Fibroblast of the aortic adventitia (primary cell): ENCODE data around the gene FGF12. TPM values are rescaled to one million over a fixed set of nuclear protein-coding genes. Genes with fewer than 3 reads are reported as not detected.
"Not testable (repeated sequence)": the region's sequence is repeated elsewhere in the genome, so short reads cannot be mapped to it uniquely, and the experiment has no call there.

ENCODE experiments used
- DNase-seq: peaks from one replicate; pipeline ENCODE4 v3.0.0-alpha.2; 2010; ENCODE audit warnings: low read depth
- H3K4me3 ChIP-seq: 2 replicates; pipeline ENCODE4 v1.5.1; 2011; ENCODE audit warnings: low read depth, mild to moderate bottlenecking, control low read depth, low read length, moderate library complexity
- total RNA-seq: library from RNA; depleted of rRNA; stranded (reverse); fragments of >200 nt; gene quantifications from 2 replicates; pipeline ENCODE4 v1.2.3, GENCODE V29; 2012; ENCODE audit warnings: low replicate concordance
- TF ChIP-seq, protein P1 (sequence below): IDR thresholded peaks from 2 replicates; pipeline ENCODE4 v1.5.1; 2011; ENCODE audit warnings: mild to moderate bottlenecking, low read length, control low read depth, inconsistent platforms; ENCODE audit not compliant: insufficient read depth

FGF12 gene
- total RNA-seq, 1 donor = 0.36 TPM

DNA sequence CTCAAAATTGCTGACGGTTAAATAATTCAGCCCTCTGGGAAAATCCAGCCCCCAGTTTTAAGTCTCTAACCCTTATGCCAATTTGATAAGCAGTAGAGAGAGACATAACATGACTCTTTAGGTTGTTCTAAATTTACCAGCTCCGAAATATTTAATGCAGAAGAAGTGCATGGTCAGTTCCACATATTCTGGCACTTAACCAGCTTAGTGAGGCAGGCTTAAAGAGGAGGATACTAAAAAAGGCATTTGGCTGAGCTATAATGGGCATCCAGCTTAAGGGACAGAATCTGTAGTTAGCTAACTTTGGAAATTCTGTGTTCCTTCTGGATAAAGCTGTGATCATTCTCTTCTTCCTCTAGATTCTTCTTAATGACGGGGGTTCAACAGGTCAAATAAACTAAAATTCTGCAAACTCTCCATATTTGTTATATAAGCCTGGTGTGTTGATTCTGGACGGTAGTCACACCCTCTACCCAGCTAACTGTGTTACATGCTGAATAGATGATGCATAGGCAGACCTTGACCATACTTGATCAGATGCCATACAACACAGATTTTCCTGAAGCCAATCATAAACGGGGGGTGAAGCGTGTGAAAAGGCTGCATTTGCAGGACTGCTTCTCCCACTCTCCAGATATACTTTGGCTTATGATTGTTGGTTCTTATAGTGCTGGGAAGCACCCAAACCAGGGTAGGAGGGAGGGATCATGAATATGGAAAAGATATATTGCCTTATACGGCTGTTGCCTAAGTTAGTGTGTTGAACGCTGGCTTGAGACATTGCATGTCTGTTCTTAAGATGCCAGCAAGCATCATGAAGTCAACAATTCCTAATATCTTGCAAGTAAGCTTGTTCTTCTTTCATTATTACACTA is 118.4 kb downstream of the FGF12 start:
- DNase-seq = no peak
- H3K4me3 ChIP-seq = no peak overlapping the region
- TF ChIP-seq, protein P1, sequence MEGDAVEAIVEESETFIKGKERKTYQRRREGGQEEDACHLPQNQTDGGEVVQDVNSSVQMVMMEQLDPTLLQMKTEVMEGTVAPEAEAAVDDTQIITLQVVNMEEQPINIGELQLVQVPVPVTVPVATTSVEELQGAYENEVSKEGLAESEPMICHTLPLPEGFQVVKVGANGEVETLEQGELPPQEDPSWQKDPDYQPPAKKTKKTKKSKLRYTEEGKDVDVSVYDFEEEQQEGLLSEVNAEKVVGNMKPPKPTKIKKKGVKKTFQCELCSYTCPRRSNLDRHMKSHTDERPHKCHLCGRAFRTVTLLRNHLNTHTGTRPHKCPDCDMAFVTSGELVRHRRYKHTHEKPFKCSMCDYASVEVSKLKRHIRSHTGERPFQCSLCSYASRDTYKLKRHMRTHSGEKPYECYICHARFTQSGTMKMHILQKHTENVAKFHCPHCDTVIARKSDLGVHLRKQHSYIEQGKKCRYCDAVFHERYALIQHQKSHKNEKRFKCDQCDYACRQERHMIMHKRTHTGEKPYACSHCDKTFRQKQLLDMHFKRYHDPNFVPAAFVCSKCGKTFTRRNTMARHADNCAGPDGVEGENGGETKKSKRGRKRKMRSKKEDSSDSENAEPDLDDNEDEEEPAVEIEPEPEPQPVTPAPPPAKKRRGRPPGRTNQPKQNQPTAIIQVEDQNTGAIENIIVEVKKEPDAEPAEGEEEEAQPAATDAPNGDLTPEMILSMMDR = no peak

GRCh38 chr3:192607798-192608197 is 119.5 kb downstream of the FGF12 start:
- TF ChIP-seq, protein P1 = no peak
- H3K4me3 ChIP-seq = no peak overlapping the region
- DNase-seq = no peak

DNA sequence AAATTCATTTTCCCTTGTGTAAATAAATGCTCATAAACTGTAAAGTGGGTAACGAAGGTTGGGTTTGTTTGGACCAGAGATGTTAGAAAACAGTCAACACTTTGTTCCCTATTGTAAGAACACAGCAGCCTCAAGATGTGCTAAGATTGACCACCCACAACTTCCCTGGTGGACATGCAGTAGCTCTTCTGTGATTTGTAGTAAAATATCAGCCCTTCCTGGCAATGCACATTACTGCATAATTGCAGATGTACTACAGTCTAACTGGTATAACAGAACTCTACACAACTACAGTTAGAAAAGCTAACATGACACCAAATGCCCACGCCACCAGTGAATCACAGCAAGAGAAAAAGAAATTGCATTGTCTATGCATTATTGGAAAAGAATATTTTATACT is 129.4 kb downstream of the FGF12 start:
- no peak overlapping the region for H3K4me3 ChIP-seq
- no peak for DNase-seq
- TF ChIP-seq, protein P1 = no peak

- DNase-seq = no peak
- TF ChIP-seq, protein P1 = no peak
- no peak overlapping the region for H3K4me3 ChIP-seq
Measured at GRCh38 chr3:192597506-192597905, 129.8 kb downstream of the FGF12 start.

- DNase-seq = no peak
- TF ChIP-seq, protein P1 = no peak
- H3K4me3 ChIP-seq = no peak overlapping the region
Measured at GRCh38 chr3:192578729-192579128, 148.6 kb downstream of the FGF12 start.

DNA sequence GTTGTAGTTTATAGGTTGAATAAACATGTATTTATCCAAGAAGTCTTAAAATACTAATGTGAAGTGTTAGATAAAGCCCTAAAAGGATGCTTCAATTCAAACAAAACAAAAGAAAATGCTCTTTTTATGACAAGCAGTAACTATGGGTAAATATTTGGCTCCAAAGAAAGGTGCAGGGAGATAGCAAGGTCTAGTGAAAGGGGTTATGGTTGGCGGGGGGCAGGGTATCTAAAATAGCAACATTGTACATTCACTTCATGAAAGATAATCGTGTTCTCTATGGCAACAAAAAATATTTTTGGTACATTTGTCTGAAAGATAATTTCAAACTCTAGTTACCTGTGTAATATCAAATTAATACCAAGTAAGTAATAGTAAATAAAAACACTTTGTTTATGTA is 149.5 kb downstream of the FGF12 start:
- no peak for DNase-seq
- no peak overlapping the region for H3K4me3 ChIP-seq
- TF ChIP-seq, protein P1 = no peak

DNA sequence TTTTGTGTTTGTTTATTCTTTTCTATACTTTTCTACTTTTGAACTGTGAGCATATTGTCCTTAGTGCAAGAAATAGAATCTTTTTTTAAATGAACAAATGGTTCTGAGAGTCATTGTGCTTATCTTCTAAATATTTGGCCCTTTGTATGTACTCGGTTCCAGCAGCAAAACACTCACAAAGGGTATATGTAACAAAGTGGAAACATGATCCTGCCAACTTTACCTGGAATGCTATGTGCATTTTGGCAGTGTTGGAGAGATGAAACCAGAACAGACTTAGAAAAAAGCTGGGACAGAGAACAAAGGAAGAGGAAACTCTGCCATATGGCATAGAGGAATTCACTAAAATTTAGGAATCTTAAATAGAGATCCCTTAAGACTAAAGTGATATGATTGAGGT is 150.1 kb downstream of the FGF12 start:
- DNase-seq = no peak
- H3K4me3 ChIP-seq = no peak overlapping the region
- TF ChIP-seq, protein P1 = no peak

GRCh38 chr3:192576704-192577103 is 150.6 kb downstream of the FGF12 start:
- H3K4me3 ChIP-seq, DNase-seq: not testable (repeated sequence)
